Measurements from ENCODE around the gene AMFR. TPM values are rescaled to one million over a fixed set of nuclear protein-coding genes. Genes with fewer than 3 reads are reported as not detected.

The AMFR gene
- total and polyA plus RNA-seq, 8 donors: 64.2 to 88.5 (median 69.7) TPM

DNA sequence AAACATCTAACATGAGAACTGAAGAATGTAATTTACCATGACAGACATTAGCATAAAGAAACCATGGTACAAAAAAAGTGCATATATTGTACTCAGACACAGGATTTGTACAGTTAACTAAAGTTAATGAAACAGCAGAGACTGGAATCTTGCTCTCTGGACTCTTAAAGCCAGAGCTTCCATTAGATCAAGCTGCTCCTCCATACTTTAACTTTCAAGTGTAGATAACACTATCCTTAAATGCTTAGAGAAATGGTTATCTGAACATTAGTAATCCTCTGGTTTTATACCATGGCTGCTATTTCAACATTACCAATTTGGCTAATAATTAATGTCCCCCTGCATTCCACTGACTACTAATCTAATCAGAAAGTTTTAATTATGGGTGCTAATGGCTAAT is 22.7 kb upstream of the AMFR start:
- no peak overlapping the region for H3K4me3 ChIP-seq
- no peak for TF ChIP-seq CTCF (IDR thresholded peaks at IDR 0.05)
- intact Hi-C loops (cut with DNase I): no loop called here
- peaks cover 0 to 39% of the 10 kb centered on the region in 2 donors for H3K36me3 ChIP-seq
- no peak for DNase-seq
- no peaks in the 10 kb centered on the region for H3K9me3 ChIP-seq
- H3K27me3 ChIP-seq: no peaks in the 10 kb centered on the region
- no peak for ATAC-seq
- peaks cover 18 to 42% of the 10 kb centered on the region in 2 donors for H3K4me1 ChIP-seq
- no peak overlapping the region for H3K27ac ChIP-seq

DNA sequence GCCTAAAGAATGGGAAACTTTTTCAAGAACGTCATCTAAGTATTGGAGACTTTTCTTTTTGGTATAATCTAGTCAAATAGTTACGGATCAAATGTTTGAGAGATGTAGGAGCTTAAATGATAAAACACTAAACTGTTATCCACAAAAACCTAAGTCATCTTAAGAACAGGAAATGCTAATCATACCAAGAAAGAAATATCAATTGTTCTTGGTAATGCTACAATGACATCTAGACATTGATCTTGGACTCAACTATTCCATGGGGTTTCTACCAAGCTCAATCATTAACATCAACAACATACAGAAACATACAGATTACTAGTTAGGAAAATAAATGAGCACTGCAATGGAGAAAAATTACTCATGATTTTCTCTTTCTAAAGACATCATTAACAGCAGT is 21.9 kb upstream of the AMFR start:
- no peak for TF ChIP-seq CTCF (IDR thresholded peaks at IDR 0.05)

GRCh38 chr16:56438038-56438437 is 12.7 kb upstream of the AMFR start:
- peaks cover 0 to 63% of the 10 kb centered on the region in 2 donors for H3K36me3 ChIP-seq
- no peak for TF ChIP-seq CTCF (IDR thresholded peaks at IDR 0.05)
- H3K9me3 ChIP-seq: no peaks in the 10 kb centered on the region

More for the DNA sequence above, 21.9 kb upstream of the AMFR start:
- no peak overlapping the region for H3K4me3 ChIP-seq
- no peaks in the 10 kb centered on the region for H3K27me3 ChIP-seq
- ATAC-seq: no peak
- no peak overlapping the region for H3K27ac ChIP-seq
- no peaks in the 10 kb centered on the region for H3K9me3 ChIP-seq
- no peak for DNase-seq
- peaks cover 12 to 35% of the 10 kb centered on the region in 2 donors for H3K4me1 ChIP-seq
- H3K36me3 ChIP-seq: peaks cover 0 to 42% of the 10 kb centered on the region in 2 donors
- intact Hi-C loops (cut with DNase I): no loop called here

GRCh38 chr16:56436258-56436657 is 10.9 kb upstream of the AMFR start:
- intact Hi-C loops (cut with DNase I): no loop called here
- H3K4me1 ChIP-seq: no peaks in the 10 kb centered on the region
- DNase-seq: no peak
- no peak for ATAC-seq
- H3K27ac ChIP-seq: no peak overlapping the region
- no peak overlapping the region for H3K4me3 ChIP-seq
- H3K9me3 ChIP-seq: no peaks in the 10 kb centered on the region
- no peaks in the 10 kb centered on the region for H3K27me3 ChIP-seq
- TF ChIP-seq CTCF (IDR thresholded peaks at IDR 0.05): no peak
- H3K36me3 ChIP-seq: peaks cover 0 to 66% of the 10 kb centered on the region in 2 donors

More at GRCh38 chr16:56438038-56438437, 12.7 kb upstream of the AMFR start:
- ATAC-seq (no peak), DNase-seq (no peak)
- intact Hi-C loops (cut with DNase I): no loop called here
- Histone ChIP-seq H3K27ac (no peak overlapping the region), H3K4me1 (no peaks in the 10 kb centered on the region), H3K27me3 (no peaks in the 10 kb centered on the region), H3K4me3 (no peak overlapping the region)

DNA sequence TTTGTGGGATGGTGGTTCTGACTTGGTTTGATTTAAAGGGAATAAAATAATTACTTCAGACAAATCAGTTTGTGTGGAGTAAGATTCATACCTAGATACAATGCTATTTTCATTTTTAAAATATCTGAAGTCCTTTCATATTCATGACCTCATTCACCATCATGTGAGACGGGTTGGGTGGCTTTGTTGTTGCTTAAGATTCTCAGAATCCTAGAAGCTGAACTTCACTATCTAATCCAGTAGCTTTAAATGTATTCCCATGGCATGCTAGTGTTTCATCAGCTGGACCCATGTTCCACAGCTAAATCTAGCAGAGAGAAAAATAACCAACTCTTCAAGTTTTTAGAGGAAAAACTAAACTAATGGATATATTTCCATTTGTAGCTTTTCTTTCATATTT is 2.7 kb upstream of the AMFR start:
- Histone ChIP-seq H3K36me3 (peaks cover 0 to 20% of the 10 kb centered on the region in 2 donors), H3K4me3 (no peak overlapping the region), H3K9me3 (no peaks in the 10 kb centered on the region), H3K4me1 (peaks cover 0 to 19% of the 10 kb centered on the region in 2 donors), H3K27me3 (no peaks in the 10 kb centered on the region), H3K27ac (no peak overlapping the region)
- ATAC-seq (no peak), DNase-seq (no peak)
- intact Hi-C loops (cut with DNase I): no loop called here
- no peak for TF ChIP-seq CTCF (IDR thresholded peaks at IDR 0.05)

All from left lung (tissue), 10 donors.